K562 (cell line): Measurements from ENCODE around the gene RCSD1. TPM values are rescaled to one million over a fixed set of nuclear protein-coding genes. Genes with fewer than 3 reads are reported as not detected.

Experiments
- ATAC-seq: fragments of 200-7000 bp; cut with Tn5 transposase; 3 replicates; pipeline ENCODE4 v1.9.1; 2020; ENCODE audit warnings: moderate library complexity
- BruUV-seq: library from RNA; stranded (reverse); fragments of 400-500 nt; replicated peaks from 2 replicates; lab custom pipeline; 2021; lab: Mats Ljungman, UMichigan
- CTCF ChIA-PET: fragments of 300-600 bp; formaldehyde crosslinking; extraction: SDS; loops from one replicate; lab custom pipeline; 2021; ENCODE audit warnings: low intra/inter-chr PET ratio; lab: Yijun Ruan, JAX
- POLR2A ChIA-PET: fragments of 300-600, 350-650 bp; sonication (Branson Sonifier 250); formaldehyde crosslinking; extraction: SDS; loops from one replicate; lab custom pipeline; 2021; ENCODE audit warnings: antibody characterized with exemption, inconsistent platforms; lab: Yijun Ruan, JAX
- DNase-seq, 4 experiments: peaks; one replicate each; pipeline versions ENCODE4 v3.0.0 to v3.0.0-alpha.2; 2011 to 2018; ENCODE audit warnings: low spot score in 3 of 4, mixed read lengths in 3 of 4; ENCODE audit errors: extremely low read depth in 1 of 4
- FAIRE-seq: peaks from 2 replicates; lab custom pipeline; 2011; peaks lifted over from hg19 to GRCh38; lab: Jason Lieb, UNC
- H2AFZ ChIP-seq: 2 replicates; pipeline ENCODE4 v1.6.0; 2011; ENCODE audit warnings: low read depth, low read length, control low read depth, inconsistent platforms
- H3K27ac ChIP-seq: fragments of 200-600 bp; 3 replicates; pipeline ENCODE4 v1.8.0; 2011; ENCODE audit warnings: low read depth, mild to moderate bottlenecking, control low read depth, inconsistent platforms, low read length, moderate library complexity, mixed read lengths; ENCODE audit errors: extremely low read depth
- H3K27me3 ChIP-seq, 2 experiments: fragments of 300-600 bp in 1 of 2; 2 replicates in 1 of 2; 3 replicates in 1 of 2; pipeline versions ENCODE4 v1.6.0 to v1.8.0; 2011; ENCODE audit warnings: inconsistent platforms in 2 of 2, low read length in 2 of 2, mild to moderate bottlenecking in 1 of 2, mixed read lengths in 1 of 2, moderate library complexity in 1 of 2; ENCODE audit not compliant: control insufficient read depth in 2 of 2, insufficient read depth in 2 of 2
- H3K36me3 ChIP-seq: fragments of 300-600 bp; 3 replicates; pipeline ENCODE4 v1.8.0; 2011; ENCODE audit warnings: mild to moderate bottlenecking, low read length, inconsistent platforms; ENCODE audit not compliant: control insufficient read depth, insufficient read depth
- H3K4me1 ChIP-seq, 2 experiments: fragments of 200-600 bp in 1 of 2; replicated peaks in 1 of 2; 2 replicates in 1 of 2; 3 replicates in 1 of 2; pipeline versions ENCODE4 v1.5.1 to v1.8.0; 2011; ENCODE audit warnings: inconsistent platforms in 2 of 2, low read length in 2 of 2, mild to moderate bottlenecking in 1 of 2, mixed read lengths in 1 of 2, moderate library complexity in 1 of 2; ENCODE audit not compliant: control insufficient read depth in 2 of 2, insufficient read depth in 2 of 2
- H3K4me2 ChIP-seq: 2 replicates; pipeline ENCODE4 v1.6.1; 2011; ENCODE audit warnings: low read length, control low read depth, inconsistent platforms, mixed read lengths; ENCODE audit not compliant: insufficient read depth
- H3K4me3 ChIP-seq: fragments of 200-600 bp; sonication (generic), shearing (Covaris generic); 2 replicates; pipeline ENCODE4 v1.5.1; 2016; ENCODE audit warnings: control low read depth, inconsistent platforms
- H3K79me2 ChIP-seq: fragments of 200-600 bp; 3 replicates; pipeline ENCODE4 v1.8.0; 2011; ENCODE audit warnings: low read length, inconsistent platforms; ENCODE audit not compliant: control insufficient read depth, insufficient read depth
- H3K9ac ChIP-seq, 2 experiments: 2 replicates each; pipeline versions ENCODE4 v1.6.0 to v1.6.1; 2011; ENCODE audit warnings: low read depth in 2 of 2, low read length in 2 of 2, control low read depth in 1 of 2, inconsistent platforms in 1 of 2, mild to moderate bottlenecking in 1 of 2, mixed read lengths in 1 of 2; ENCODE audit not compliant: insufficient read depth in 1 of 2
- H3K9me1 ChIP-seq: one replicate; pipeline ENCODE4 v1.6.0; 2011; ENCODE audit warnings: inconsistent platforms, mild to moderate bottlenecking, low read length, moderate library complexity; ENCODE audit not compliant: control insufficient read depth, insufficient read depth
- H3K9me3 ChIP-seq: replicated peaks from 2 replicates; pipeline ENCODE4 v1.5.1; 2011; ENCODE audit warnings: low read depth, low read length, inconsistent platforms; ENCODE audit not compliant: control insufficient read depth, insufficient read depth
- H4K20me1 ChIP-seq: replicated peaks from 2 replicates; pipeline ENCODE4 v1.6.1; 2011; ENCODE audit warnings: low read length, inconsistent platforms, mixed read lengths; ENCODE audit not compliant: control insufficient read depth, insufficient read depth
- ATF7 ChIP-seq: fragments of 450-650 bp; IDR thresholded peaks from 2 replicates; pipeline ENCODE4 v1.7.1; 2014; ENCODE audit warnings: mild to moderate bottlenecking, moderate library complexity
- CHAMP1 ChIP-seq: fragments of 450-650 bp; IDR thresholded peaks from 2 replicates; pipeline ENCODE4 v1.6.1; 2016; ENCODE audit warnings: mild to moderate bottlenecking
- ERF ChIP-seq: fragments of 450-650 bp; formaldehyde crosslinking; IDR thresholded peaks from 2 replicates; pipeline ENCODE4 v1.4.0; 2020; ENCODE audit warnings: mild to moderate bottlenecking, mixed read lengths
- ETV1 ChIP-seq: fragments of 450-650 bp; conservative IDR thresholded peaks from 2 replicates; pipeline ENCODE4 v1.6.1; 2016; ENCODE audit warnings: missing genetic modification characterization, control low read depth, low read depth, missing compliant biosample characterization
- HMBOX1 ChIP-seq: sonication (generic); IDR thresholded peaks from 2 replicates; pipeline ENCODE4 v1.6.1; 2016
- KDM5B ChIP-seq: fragments of 200-600 bp; sonication (generic); IDR thresholded peaks from 2 replicates; pipeline ENCODE4 v1.6.1; 2012; ENCODE audit warnings: low read depth, mild to moderate bottlenecking, moderate library complexity, low read length, control low read depth, inconsistent platforms; ENCODE audit not compliant: insufficient replicate concordance
- MXI1 ChIP-seq: IDR thresholded peaks from 2 replicates; pipeline ENCODE4 v1.6.1; 2011; ENCODE audit warnings: low read depth, mild to moderate bottlenecking, improper control_type of control experiment, low read length
- NFE2 ChIP-seq: IDR thresholded peaks from 2 replicates; pipeline ENCODE4 v1.6.1; 2014; ENCODE audit warnings: antibody characterized with exemption, low read depth
- NFIC ChIP-seq: fragments of 450-650 bp; IDR thresholded peaks from 2 replicates; pipeline ENCODE4 v1.6.1; 2017; ENCODE audit warnings: mild to moderate bottlenecking, inconsistent platforms
- PHF8 ChIP-seq: fragments of 200-600 bp; sonication (generic); IDR thresholded peaks from 2 replicates; pipeline ENCODE4 v1.6.1; 2012; ENCODE audit warnings: mixed run types, mild to moderate bottlenecking, inconsistent platforms, low read length, moderate library complexity, borderline replicate concordance
- POLR2H ChIP-seq: IDR thresholded peaks from 2 replicates; pipeline ENCODE4 v1.6.1; 2016; ENCODE audit warnings: missing genetic modification characterization, low read depth, mild to moderate bottlenecking, control low read depth, missing compliant biosample characterization, moderate library complexity
- SREBF1 ChIP-seq: fragments of 150-350 bp; IDR thresholded peaks from 2 replicates; pipeline ENCODE4 v1.6.1; 2014; ENCODE audit warnings: antibody characterized with exemption, low read depth, low read length, borderline replicate concordance
- TAF1 ChIP-seq: IDR thresholded peaks from 2 replicates; pipeline ENCODE4 v1.6.1; 2011; ENCODE audit warnings: mild to moderate bottlenecking, low read length, moderate library complexity; ENCODE audit not compliant: insufficient read depth, control insufficient read depth, severe bottlenecking; ENCODE audit errors: extremely low read depth
- TAF15 ChIP-seq: fragments of 200-400 bp; formaldehyde crosslinking; IDR thresholded peaks from 2 replicates; pipeline ENCODE4 v1.6.1; 2017; ENCODE audit warnings: mild to moderate bottlenecking, low read depth, low read length, moderate library complexity
- TCF3 ChIP-seq: sonication (generic); formaldehyde crosslinking; IDR thresholded peaks from 2 replicates; pipeline ENCODE4 v1.4.0; 2020; ENCODE audit warnings: mild to moderate bottlenecking, missing genetic modification reagents
- ZNF311 ChIP-seq: fragments of 250-450 bp; sonication (Bioruptor Pico); IDR thresholded peaks from 2 replicates; pipeline ENCODE4 v1.4.0; 2020; ENCODE audit warnings: mild to moderate bottlenecking, moderate library complexity
- ZNF384 ChIP-seq: IDR thresholded peaks from 2 replicates; pipeline ENCODE4 v1.6.1; 2012; ENCODE audit warnings: low read depth, low read length, improper control_type of control experiment
- WGBS: fragments of 100-300 bp; shearing (Covaris generic); methylation state at CpG from one replicate; pipeline ENCODE4 v1.1.6; 2016; ENCODE audit warnings: low coverage, mixed read lengths; ENCODE audit not compliant: insufficient coverage; ENCODE audit errors: missing lambda C conversion rate; 5-methylcytosine and 5-hydroxymethylcytosine counted together
- in situ Hi-C: fragments of 300-500 bp; cut with MboI; formaldehyde crosslinking; loops from 4 replicates; pipeline ENCODE4 v1.15.0; 2018; ENCODE audit warnings: inconsistent platforms, mixed read lengths
- intact Hi-C: fragments of 100-400 bp; cut with micrococcal nuclease; formaldehyde crosslinking; loops from 2 replicates; pipeline ENCODE4 v1.14.2; 2022
- polyA plus RNA-seq, 8 experiments: library from polyadenylated mRNA; depleted of rRNA in 4 of 8; stranded (reverse) in 5 of 8; unstranded in 3 of 8; fragments of >200 nt; fragmentation: Nextera tagmentation in 2 of 8; fragmentation: Illumina TruSeq in 1 of 8; extraction: Ambion mirVana in 2 of 8; extraction: Trizol in 1 of 8; gene quantifications; 2 replicates each; pipeline versions ENCODE4 v1.2.1 to v1.2.3, GENCODE V29; 2011 to 2014; ENCODE audit warnings: inconsistent platforms in 1 of 8, missing spikeins in 1 of 8
- total RNA-seq, 7 experiments: library from RNA; depleted of rRNA in 6 of 7; stranded (reverse); fragments of >200 nt in 6 of 7; fragmentation: Illumina TruSeq in 2 of 7; extraction: Trizol in 2 of 7; gene quantifications; 2 replicates each; pipeline versions ENCODE4 v1.2.1 to v1.2.3, GENCODE V29; 2011 to 2021; ENCODE audit warnings: low replicate concordance in 1 of 7

RCSD1 gene
- total and polyA plus RNA-seq, 9 of the 15 experiments (the other 6 are each of a cell fraction or from before 2014, with no cell fraction given) = 7.8 to 69.8 (median 45.3) TPM

GRCh38 chr1:167617153-167618147 is 12.6 kb upstream of the RCSD1 start:
- DNase-seq (peak; percentile 53 to 78 (median 68)), ATAC-seq (peak; percentile 86), FAIRE-seq (peak; percentile 87)
- in situ Hi-C loops = no loop called here
- peaks cover 6% of the 10 kb centered on the region for H3K9me3 ChIP-seq
- H3K36me3 ChIP-seq = no peaks in the 10 kb centered on the region
- peak overlapping the region; percentile 93 for H3K4me2 ChIP-seq
- peaks cover 16 to 40% of the 10 kb centered on the region in 2 experiments for H3K4me1 ChIP-seq
- peak overlapping the region; percentile 90 for H2AFZ ChIP-seq
- no peaks in the 10 kb centered on the region for H3K9me1 ChIP-seq
- ChIA-PET CTCF (no interaction called here), POLR2A (interaction anchor here (0.5 to 4.8 kb wide), 9 partner anchors 10 to 113 kb away, joined by 3 to 37 read pairs (median 3); no protein-coding TSS in a partner anchor)
- peak overlapping the region; percentile 23 for H3K4me3 ChIP-seq
- peak overlapping the region; percentile 15 to 23; a peak in 3 of 4 replicates for H3K9ac ChIP-seq
- peaks cover 3% of the 10 kb centered on the region; the same call in 1 of the 3 replicates for H3K79me2 ChIP-seq
- intact Hi-C loops = loop anchor here (1.0 to 2.0 kb wide), 3 partner anchors 11 to 17 kb away; no protein-coding TSS in a partner anchor
- TSS peak; percentile 74 for BruUV-seq
- no peaks in the 10 kb centered on the region for H3K27me3 ChIP-seq
- H4K20me1 ChIP-seq = no peaks in the 10 kb centered on the region
- peak overlapping the region; percentile 81 for H3K27ac ChIP-seq
- 5% methylated on average over 8 of the region's 8 CpGs for WGBS
- TF ChIP-seq TAF1 (peak; percentile 59), MXI1 (no peak), ERF (CRISPR knock-in tag) (0 out of 2 replicates have a peak, but pooled peaks have one; percentile 48), TAF15 (no peak), TCF3 (CRISPR knock-in tag) (peak; percentile 29), KDM5B (peak; percentile 5), POLR2H (tag) (peak; percentile 72), NFE2 (peak; percentile 67), CHAMP1 (no peak), HMBOX1 (peak; percentile 52), NFIC (0 out of 2 replicates have a peak, but pooled peaks have one; percentile 31), ETV1 (tag) (peak; percentile 91), ATF7 (peak; percentile 24; the same call in 1 of the 2 replicates), PHF8 (peak; percentile 27; the same call in 1 of the 2 replicates), ZNF311 (CRISPR knock-in tag) (peak; percentile 20; the same call in 1 of the 2 replicates), ZNF384 (no peak), SREBF1 (no peak)
